SK-N-DZ (cell line): ENCODE results near the gene TBC1D12.
"Not testable (repeated sequence)": the region's sequence is repeated elsewhere in the genome, so short reads cannot be mapped to it uniquely, and the experiment has no call there.

ENCODE experiments used
- DNase-seq: peaks from one replicate; pipeline ENCODE4 v3.0.0-alpha.2; 2015; ENCODE audit warnings: low spot score

The TBC1D12 gene

DNA sequence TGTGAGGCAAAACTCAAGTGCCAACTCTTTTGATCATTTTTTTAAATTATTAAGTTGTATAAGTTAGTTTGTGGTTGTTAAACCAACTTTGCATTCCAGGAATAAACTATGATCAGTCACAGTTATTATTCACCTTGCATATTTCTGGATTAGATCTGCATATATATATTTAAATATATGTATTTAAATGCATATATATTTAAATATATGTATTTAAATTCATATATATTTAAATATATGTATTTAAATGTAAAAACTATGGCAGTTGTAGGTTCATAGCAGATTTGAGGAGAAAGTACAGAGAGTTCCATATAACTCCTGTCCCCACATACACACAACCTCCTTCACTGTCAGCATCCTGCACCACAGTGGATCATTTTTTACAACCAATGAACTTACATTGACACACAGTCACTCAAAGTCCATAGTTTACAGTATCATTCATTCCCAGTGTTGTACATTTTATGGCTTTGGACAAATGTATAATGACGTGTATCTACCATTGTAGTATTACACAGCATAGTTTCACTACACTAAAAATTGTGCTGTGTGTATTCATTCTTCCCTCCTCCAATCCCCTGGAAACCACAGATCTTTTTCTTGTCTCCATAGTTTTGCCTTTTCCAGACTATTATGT, 49.7 kb downstream of the TBC1D12 start:
- no peak for DNase-seq

DNA sequence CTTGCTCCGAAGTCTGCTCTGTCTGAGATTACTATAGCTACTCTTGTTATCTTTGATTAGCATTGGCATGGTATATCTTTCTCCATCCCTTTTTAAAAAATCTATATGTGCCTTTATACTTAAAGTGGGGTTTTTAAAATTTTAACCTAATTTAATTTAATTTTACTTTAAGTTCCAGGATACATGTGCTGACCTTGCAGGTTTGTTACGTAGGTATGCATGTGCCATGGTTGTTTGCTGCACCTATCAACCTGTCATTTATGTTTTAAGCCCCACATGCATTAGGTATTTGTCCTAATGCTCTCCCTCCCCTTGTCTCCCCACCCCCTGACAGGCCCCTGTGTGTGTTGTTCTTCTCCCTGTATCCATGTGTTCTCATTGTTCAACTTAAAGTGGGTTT, 54.6 kb downstream of the TBC1D12 start:
- DNase-seq = no peak

DNA sequence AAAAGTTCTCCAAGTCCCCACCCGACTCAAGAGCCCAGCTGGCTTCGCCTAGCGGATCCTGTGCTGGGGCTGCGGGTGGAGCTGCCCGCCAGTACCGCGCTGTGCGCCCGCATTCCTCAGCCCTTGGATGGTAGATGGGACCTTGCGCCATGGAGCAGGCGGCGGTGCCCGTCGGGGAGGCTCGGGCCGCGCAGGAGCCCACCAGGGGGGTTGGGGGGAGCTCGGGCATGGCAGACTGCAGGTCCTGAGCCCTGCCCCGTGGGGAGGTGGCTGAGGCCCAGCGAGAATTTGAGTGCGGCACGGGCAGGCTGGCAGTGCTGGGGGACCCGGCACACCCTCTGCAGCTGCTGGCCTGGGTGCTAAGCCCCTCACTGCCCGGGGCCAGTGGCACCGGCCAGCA, 57.0 kb downstream of the TBC1D12 start:
- DNase-seq = no peak

DNA sequence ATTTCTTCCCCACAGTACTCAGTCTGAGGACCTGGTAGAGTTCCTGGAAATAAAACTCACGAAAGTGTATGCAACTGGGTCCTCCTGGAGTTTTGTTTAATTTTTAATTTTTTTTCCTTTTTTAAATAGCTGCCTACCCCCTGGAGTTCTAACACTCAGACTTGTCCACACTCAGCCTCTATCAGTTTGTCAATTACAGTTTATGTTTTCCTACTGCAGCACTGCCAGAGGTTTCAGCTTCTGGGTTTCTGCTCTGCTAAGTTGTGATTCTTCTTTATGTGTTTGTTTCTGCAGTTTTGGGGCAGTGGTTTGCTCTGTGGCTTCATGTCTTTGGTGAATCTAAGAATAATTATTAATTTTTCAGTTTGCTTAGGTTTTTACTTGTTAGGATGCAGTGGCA, 59.2 kb downstream of the TBC1D12 start:
- DNase-seq = no peak

DNA sequence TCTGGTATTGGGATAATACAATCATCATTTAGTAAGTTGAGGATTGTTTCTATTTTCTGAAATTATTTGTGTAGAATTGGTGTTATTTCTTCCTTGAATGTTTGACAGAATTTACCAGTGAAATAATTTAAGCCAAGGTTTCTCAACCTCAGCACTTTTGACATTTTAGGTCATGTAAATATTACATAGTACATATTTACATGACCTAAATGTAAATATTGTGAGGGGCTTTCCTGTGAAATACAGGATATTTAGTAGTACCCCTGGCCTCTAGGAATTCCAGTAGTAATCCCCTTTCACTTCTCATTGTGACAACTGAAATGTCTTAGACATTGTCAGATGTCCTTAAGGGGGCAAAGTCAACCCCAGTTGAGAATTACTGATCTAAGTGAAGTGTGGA, 59.8 kb downstream of the TBC1D12 start:
- no peak for DNase-seq

DNA sequence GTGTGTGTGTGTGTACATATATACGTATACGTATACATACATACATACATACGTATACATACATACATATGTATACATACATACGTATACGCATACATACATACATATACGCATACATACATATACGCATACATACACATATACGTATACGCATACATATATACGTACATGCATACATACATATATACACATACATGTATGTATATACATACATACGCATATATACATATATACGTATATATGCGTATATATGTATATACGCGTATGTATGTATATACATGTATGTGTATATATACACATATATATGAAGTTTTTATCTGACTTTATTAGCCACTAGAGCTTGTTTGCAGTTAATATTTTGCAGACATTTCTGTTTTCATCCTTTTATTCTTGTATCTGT, 63.3 kb downstream of the TBC1D12 start:
- DNase-seq = no peak

DNA sequence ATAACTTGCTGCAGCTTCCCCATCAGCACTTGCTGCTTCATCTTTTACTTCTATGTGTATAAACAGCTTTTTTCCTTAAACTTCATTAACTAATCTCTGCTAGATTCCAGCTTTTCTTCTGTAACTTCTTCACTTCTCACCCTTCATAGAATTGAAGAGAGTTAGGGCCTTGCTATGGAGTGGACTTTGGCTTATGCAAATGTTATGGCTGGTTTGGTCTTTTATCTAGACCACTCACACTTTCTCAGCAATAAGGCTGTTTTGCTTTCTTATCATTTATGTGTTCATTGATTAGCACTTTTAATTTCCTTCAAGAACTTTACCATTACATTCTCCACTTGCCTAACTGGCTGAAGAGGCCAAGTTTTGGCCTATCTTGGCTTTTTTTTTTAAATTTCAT, 79.1 kb downstream of the TBC1D12 start:
- DNase-seq = no peak

DNA sequence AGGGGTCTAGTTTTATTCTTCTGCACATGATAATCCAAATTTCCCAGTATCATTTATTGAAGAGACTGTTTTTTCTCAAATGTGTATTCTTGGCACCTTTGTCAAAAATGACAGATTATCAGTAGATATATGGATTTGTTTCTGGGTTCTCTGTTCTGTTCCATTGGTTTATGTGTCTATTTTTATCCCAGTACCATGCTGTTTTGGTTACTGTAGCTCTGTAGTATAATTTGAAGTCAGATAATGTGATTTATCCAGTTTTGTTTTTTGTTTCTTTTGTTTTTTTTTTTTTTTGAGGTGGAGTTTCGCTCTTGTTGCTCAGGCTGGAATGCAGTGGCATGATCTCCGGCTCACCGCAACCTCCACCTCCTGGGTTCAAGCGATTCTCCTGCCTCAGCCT, 81.6 kb downstream of the TBC1D12 start:
- no peak for DNase-seq

DNA sequence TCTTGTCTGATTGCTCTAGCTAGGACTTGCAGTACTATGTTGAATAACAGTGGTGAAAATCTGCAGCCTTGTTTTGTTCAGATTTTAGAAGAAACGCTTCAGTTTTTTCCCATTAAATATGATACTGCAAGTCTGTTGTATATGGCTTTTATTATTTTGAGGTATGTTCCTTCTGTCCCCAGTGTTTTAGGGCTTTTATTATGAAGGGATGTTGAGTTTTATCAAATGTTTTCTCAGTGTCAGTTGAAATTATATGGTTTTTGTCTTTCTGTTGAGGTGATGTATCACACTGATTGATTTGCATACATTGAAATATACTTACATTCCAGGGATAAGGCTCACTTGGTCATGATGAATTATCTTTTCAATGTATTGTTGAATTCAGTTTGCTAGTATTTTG, 82.8 kb downstream of the TBC1D12 start:
- DNase-seq = no peak

DNA sequence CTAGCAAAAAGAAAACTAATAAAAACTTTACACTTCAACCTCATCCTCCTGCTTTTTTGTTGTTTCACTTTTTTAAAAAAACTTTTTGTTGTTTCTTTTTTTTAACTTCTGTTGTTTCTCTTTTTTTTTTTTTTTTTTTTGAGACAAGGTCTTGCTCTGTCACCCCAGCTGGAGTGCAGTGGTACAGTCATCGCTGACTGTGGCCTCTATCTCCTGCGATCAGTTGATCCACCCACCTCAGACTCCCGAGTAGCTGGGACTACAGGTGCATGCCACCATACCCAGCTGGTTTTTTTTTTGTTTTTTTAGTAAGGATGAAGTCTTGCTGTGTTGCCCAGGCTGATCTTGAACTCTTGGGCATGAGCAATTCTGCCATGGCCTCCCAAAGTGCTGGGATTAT, 85.2 kb downstream of the TBC1D12 start:
- no peak for DNase-seq

DNA sequence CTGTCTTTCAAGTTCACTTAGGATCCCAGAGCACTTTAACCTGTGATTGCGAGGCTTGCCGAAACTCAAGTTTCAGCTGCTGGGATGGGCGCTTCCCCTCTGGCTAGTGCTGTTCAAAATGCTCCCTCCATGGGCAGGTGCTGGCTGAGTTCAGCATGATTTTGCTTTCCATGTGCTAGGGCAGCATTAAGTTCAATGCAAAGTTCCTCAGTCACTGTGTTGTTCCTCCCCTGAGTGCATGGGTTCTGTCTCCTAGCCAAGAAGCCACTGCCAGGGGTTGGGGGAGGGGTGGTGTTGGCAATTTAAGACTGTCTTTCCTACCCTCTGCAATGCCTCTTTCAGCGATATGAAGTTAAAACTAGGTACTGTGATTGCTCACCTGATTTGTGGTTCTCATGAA, 86.8 kb downstream of the TBC1D12 start:
- no peak for DNase-seq

DNA sequence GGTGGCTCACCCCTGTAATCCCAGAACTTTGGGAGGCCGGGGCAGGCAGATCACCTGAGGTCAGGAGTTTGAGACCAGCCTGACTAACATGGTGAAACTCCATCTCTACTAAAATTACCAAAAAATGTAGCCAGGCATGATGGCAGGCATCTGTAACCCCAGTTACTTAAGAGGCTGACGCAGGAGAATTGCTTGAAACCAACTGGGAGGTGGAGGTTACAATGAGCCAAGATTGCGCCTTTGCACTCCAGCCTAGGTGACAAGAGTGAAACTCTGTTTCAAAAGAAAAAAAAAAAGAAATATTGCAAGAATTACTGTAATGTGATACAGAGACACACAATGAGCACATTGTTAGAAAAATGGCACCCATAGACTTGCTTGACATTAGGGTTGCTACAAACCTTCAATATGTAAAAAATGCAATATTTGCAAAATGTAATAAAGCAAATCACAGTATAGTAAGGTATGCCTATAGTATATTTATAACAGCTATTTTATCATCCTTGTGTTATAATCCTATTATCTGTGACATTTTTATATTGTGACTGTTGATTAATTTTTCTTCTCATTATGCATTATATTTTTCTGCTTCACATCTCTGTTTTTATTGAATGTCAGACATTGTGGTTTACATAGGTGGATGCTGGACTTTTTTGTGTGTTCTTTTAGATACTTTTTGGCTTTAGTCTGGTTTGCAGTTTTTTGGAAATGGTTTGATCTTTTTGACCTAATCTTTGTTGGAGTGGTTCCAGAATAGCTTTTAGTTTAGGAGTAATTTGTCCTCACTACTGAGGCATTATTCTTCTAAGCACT, 87.8 kb downstream of the TBC1D12 start:
- no peak for DNase-seq

DNA sequence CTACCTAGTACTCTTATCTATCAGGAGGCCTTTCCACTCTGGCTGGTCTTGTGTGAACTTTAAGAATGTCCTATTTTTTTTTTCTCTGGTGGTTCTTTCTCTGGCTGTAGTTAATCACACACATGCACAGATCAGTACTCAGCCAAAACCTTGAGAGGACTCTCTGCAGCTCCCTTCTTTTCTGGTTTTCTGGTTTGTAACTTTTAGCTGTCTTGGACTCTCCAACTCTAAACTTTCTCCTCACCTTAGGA, 88.4 kb downstream of the TBC1D12 start:
- DNase-seq = no peak

DNA sequence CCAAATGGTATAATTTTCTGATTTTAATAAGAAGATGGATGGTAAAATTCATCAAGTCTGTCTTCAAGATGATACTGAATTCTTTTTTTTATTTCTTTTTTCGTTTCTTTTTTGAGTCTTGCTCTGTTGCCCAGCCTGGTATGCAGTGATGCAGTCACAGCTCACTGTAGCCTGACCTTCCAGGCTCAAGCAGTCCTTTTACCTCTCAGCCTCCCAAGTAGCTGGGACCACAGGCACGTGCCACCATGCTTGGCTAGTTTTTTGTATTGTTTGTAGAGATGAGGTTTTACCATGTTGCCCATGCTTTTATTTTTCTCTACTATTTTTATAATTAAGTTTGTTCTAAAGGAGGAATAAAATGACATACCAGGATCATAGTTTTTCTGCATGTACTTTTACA, 91.1 kb downstream of the TBC1D12 start:
- no peak for DNase-seq

DNA sequence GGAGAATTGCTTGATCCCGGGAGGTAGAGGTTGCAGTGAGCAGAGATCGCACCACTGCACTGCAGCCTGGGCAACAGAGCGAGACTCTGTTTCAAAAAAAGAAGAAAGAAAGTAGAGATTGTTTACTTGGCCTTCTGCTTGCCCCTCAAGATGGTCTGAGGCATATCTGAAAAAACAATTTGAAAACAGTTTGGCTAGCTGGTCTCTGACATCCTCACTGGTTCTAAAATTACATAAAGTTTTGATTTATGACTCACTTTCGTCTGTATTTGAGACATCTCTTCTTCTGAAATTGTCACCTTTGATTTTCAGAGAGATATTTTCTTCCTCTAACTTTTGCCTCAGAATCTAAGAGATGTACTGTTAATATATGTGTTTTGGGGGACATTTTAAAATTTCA, 93.7 kb downstream of the TBC1D12 start:
- DNase-seq = no peak

DNA sequence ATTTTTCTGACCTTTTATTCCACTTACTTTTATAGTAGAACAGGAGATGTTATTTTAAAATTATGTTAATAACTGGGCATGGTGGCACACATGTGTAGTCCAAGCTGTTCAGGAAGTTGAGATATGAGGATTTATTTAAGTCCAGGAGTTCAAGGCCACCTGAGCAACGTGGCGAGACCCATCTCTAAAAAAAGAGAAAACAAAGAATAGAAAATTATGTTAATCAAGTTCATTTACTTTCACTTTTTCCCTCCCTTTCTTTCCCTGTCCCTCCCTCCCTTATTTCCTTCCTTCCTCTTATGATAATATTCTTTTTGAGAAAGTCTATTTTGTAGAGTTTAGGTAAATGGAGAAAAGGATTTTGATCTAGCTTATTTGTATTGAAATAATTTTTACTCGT, 94.3 kb downstream of the TBC1D12 start:
- DNase-seq = no peak

DNA sequence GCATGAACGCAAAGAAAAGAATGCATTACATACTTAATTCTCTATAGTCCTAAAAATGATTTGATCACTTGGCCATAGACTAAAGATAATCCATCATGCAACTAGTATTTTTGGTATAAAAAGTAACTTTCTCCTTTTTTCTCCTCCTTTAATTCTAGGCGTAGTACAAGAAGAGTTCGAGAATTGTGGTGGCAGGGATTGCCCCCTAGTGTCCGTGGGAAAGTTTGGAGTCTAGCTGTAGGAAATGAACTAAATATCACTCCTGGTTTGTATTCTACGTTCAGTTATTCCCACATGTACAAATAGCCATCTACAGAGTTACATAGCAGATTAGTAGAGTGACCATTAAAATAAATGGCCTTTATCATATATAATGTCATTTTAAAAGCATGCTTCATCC, 97.7 kb downstream of the TBC1D12 start:
- DNase-seq = no peak

DNA sequence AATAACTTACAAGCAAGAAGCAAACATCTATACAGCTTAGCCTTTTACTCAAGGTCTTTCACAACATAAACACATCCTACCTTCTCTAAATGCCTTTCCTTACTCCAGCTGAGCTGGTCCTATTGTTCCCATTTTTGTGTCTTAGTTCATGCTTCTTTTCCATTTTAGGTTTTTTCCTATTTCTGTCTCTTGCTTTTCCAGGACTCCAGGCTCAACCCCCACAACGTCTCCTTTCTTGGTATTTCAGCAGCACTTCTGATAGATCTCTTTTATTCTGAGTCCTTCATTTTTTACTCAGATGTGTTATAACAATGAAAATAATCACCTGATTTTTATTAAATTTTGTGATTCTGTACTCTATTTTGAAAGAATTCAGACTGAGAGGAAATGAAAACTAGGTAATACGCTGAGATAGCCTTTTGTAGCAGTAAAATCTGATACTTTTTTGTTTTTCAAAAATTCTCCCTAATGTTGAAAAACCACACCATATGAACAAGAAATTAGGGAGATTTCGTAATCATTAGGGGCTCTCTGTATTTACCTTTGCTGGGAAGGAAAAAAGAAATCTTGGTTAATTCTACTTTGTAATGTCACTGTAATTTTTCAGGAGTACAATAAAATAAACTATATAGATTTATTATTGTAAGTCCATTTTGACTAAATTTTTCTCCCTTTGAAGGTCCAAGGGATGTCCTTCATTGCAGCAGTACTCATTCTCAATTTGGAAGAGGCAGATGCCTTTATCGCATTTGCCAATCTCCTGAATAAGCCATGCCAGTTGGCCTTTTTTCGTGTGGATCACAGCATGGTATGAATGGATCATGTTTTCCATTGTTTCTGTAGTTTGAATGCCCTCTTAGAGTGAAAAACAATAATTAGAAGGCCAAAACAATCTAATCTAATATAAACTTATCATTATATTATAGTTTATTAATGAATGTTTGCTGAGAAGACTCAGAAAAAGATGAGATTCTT, 119.2 kb downstream of the TBC1D12 start:
- DNase-seq = no peak

DNA sequence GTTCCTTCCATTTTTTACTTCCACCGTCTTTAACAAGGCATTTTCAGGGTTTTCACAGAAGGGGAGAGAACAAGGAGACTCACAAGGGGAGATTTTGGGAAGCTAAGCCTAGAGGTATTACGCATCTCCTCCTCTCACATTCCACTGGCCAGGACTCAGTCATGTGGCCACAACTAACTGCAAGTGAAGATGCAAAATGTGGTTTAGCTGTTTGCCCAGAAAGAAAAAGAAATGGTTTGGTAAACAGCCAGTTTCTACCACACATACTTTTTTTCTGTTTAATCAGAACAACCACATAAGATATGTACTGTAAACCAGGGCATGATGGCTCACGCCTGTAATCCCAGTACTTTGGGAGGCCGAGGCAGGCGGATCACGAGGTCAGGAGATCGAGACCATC, 121.8 kb downstream of the TBC1D12 start:
- DNase-seq = no peak

DNA sequence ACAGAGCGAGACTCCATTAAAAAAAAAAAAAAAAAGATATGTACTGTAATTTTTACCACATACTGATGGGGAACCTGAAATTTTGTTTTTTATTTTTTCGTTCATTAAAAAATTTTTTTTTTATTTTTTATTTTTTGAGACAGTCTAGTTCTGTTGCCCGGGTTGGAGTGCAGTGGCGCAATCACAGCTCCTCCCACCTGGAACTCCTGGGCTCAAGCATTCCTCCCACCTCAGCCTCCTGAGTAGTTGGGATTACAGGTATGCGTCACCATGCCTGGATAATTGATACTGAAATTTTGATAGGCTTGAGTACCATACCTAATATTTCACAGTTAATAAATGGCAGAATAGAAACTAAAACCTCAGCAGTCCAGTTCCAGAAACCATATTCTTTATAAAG, 122.4 kb downstream of the TBC1D12 start:
- no peak for DNase-seq

DNA sequence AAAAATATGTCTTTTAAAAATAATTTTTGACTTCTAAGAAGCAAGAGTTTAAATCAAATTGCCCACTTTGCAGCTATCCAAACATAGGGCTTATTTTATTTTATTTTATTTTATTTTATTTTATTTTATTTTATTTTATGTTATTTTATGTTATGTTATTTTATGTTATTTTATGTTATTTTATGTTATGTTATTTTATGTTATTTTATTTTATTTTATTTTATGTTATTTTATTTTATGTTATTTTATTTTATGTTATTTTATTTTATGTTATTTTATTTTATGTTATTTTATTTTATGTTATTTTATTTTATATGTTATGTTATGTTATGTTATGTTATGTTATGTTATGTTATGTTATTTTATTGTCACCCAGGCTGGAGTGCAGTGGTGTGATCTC, 129.2 kb downstream of the TBC1D12 start:
- DNase-seq = not testable (repeated sequence)

DNA sequence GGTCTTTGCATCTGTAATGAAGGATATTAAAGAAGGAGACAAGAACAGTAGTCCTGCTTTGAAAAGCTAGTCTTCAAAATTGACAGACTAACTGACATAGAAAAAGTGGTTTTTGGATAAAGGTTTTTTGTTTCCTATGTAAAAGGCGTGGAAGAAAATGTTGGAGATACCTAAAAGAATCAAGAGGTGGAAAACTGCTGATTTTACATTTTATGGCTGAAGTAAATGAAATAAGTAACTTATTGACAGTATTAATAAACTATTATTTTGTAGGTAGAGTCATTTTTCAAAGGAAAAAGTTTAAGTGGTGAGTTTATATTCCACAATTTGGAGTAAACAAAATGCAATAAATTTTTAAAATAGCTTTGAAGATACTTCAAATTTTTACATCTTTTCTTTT, 130.7 kb downstream of the TBC1D12 start:
- DNase-seq = no peak

DNA sequence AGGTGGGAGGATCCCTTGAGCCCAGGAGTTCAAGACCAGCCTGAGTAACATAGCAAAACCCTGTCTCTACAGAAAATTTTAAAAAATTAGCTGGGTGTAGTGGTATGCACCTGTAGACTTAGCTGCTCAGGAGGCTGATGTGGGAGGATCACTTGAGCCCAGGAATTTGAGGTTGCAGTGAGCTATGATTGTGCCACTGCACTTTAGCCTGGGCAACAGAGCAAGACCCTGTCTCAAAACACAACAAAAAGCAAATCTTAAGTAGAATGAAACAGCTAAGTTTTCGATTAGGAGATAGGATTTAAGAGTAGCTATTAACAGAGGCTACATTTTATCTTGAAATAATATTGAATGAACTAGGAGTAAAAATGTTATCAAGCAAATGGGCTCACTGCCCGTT, 139.9 kb downstream of the TBC1D12 start:
- not testable (repeated sequence) for DNase-seq
